ENCODE results near the gene KRTAP13-3. TPM values are rescaled to one million over a fixed set of nuclear protein-coding genes. Genes with fewer than 3 reads are reported as not detected.

Gene KRTAP13-3
- total RNA-seq, 1 experiment from 2014 or later: not detected

- Histone ChIP-seq H3T11ph (ENCODE audit: low read length) (no peak overlapping the region), H3K14ac (ENCODE audit: insufficient read depth, low read length) (no peak overlapping the region), H2BK120ac (ENCODE audit: low read depth, low read length, poor library complexity, severe bottlenecking) (no peak overlapping the region), H3K79me1 (ENCODE audit: insufficient read depth, low read depth, low read length, poor library complexity, severe bottlenecking) (no peaks in the 10 kb centered on the region), H3K23ac (ENCODE audit: insufficient read length, low read depth, low read length) (no peak overlapping the region), H3K23me2 (ENCODE audit: insufficient read length, low read depth, low read length, poor library complexity, severe bottlenecking) (no peaks in the 10 kb centered on the region), H4K5ac (ENCODE audit: insufficient read length, low read depth, low read length) (no peak overlapping the region), H3K9me3 (ENCODE audit: control insufficient read depth, low read depth, low read length) (no peaks in the 10 kb centered on the region), H3K4me1 (ENCODE audit: insufficient read depth, low read length) (no peaks in the 10 kb centered on the region), H3K27me3 (ENCODE audit: insufficient read depth, low read length) (no peaks in the 10 kb centered on the region), H3K27ac (ENCODE audit: insufficient read length, low read depth, low read length) (no peak overlapping the region), H4K8ac (replicated peaks; ENCODE audit: insufficient read length, low read depth, low read length) (no peak overlapping the region), H3K4me2 (ENCODE audit: insufficient read depth, insufficient read length, low read length) (no peak overlapping the region), H4K91ac (ENCODE audit: insufficient read length, low read depth, low read length) (no peak overlapping the region), H2BK12ac (ENCODE audit: insufficient read length, low read depth, low read length) (no peak overlapping the region), H3K79me2 (ENCODE audit: insufficient read depth, low read length) (no peaks in the 10 kb centered on the region), H4K20me1 (ENCODE audit: control insufficient read depth, insufficient read depth, insufficient read length) (no peaks in the 10 kb centered on the region), H2BK5ac (ENCODE audit: insufficient read length, low read length) (no peak overlapping the region), H2BK15ac (ENCODE audit: low read depth, low read length) (no peak overlapping the region), H3K9ac (ENCODE audit: extremely low read depth, insufficient read length, low read length) (no peak overlapping the region), H2BK20ac (ENCODE audit: low read depth, low read length, poor library complexity, severe bottlenecking) (no peak overlapping the region), H3K18ac (ENCODE audit: insufficient read length, low read depth, low read length) (no peak overlapping the region), H3K56ac (ENCODE audit: insufficient read length, low read depth, low read length) (no peak overlapping the region), H2AK5ac (ENCODE audit: insufficient read length, low read length) (no peak overlapping the region), H3K4ac (ENCODE audit: low read depth, low read length) (no peak overlapping the region), H2AFZ (ENCODE audit: low read length) (no peak overlapping the region)
- peak; percentile 78 for TF ChIP-seq CTCF (conservative IDR thresholded peaks at IDR 0.05)
- Mint-ChIP-seq H3K27me3 (ENCODE audit: low read depth) (no peaks in the 10 kb centered on the region), H3K36me3 (ENCODE audit: insufficient read depth in 1 of 3, low read depth in 3 of 3) (no peaks in the 10 kb centered on the region), H3K4me3 (no peak overlapping the region), H3K9me3 (no peaks in the 10 kb centered on the region), H3K27ac (no peak overlapping the region), H3K4me1 (no peaks in the 10 kb centered on the region)
- DNase-seq: no peak
- no CpG with 5 or more reads among the region's 3 CpGs for WGBS (ENCODE audit: extremely low coverage, insufficient read length, low lambda C conversion rate)
Observed at GRCh38 chr21:30463713-30464112, 38.0 kb upstream of the KRTAP13-3 start.
